ENCODE results near the gene TTC39A.

The TTC39A gene

GRCh38 chr1:51297401-51298321 is 32.7 kb downstream of the TTC39A start:
- DNase-seq (ENCODE audit: low read depth, low spot score): no peak

DNA sequence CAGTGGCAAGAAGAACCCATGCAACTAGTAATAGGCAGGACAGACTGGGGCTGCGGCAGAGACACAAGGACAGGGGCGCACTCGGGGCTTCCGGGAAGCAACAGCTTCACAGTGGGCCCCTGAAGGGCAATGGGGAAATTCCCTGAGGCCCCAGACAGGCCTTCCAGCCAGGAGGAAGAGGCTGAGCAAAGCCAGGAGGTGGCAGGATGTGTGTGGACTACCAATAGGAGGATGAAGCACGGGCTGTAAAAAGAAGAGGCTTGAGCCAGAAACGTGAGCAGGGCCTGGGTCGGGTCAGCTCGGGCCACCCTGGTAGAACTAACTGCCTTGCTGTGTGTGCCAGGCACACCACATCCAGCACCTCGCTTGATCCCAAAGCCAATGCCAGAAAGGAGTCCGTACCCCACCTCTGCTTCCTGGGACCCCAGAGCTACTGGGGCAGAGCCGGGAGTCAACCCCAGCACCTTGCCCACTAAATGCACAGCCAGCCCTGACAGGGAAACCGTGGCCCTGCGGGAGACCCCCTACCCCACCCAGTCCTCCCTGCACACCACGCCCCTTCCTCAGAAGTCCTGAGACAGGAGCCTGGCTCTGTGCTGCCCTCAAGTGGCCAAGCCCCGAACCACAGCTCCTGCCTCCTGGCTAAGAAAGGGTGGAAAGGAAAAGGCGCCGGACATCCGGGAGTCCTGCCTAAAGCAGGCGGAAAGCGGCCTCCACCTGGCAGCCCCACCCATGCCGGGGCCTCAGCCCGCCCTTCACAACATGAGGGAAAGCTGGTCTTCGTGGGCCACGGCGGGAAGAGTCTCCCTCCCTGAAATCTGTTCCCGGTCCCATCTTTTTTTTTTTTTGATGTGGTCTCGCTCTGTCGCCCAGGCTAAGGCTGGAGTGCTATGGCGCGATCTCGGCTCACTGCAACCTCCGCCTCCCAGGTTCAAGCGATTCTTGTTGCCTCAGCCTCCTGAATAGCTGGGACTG is 33.7 kb downstream of the TTC39A start:
- peak; percentile 61 for DNase-seq (ENCODE audit: low read depth, low spot score)

DNA sequence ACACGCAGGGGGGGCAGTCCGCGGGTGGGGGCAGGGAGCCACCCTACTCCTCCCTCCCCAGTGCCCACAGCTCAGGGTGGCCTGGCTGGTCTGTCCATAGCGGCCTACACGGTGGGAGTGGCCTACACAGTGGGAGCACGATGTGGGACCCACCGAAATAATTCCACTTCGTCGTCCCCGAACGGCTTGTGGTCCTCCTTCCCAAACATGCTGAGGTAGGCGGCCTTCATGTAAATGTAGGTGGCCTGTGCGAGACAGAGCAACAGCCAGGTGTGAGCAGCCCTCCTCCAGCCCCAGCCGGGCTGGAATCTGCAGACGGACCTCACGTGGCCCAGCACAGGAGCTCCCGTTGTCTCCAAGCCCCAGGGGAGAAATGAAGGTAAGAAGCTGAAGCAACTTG is 34.4 kb downstream of the TTC39A start:
- DNase-seq (ENCODE audit: low read depth, low spot score): no peak

DNA sequence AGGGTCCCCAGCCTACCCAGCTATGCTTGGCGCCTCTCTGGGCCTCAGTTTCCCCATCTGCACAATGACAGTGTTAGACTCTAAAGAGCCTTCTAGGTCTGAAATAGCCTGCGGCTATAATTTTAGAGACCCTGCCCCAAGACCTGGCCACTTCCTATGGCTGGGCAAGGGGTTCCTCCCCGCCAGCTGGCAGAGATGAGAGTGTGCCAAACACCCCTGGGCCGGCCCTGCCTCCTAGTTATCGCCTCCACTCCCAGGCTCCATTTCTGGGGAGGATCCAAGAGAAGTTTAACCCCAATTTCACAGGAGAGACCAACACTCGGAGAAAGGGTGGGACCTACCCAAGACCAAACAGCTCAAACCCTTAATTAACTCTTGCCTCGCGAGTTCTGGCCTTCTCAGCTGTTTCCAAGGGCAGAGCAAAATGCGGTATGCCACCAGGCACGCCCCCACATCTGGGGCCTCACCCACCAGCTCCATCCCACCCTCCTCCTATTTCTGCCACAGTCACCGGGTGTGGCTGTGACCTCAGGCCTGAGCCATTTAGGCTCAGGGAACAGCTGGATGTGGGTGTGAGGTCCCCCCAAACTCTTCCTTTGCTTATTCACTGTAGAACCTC is 35.7 kb downstream of the TTC39A start:
- no peak for DNase-seq (ENCODE audit: low read depth, low spot score)

- DNase-seq (ENCODE audit: low read depth, low spot score): no peak
Observed at GRCh38 chr1:51293898-51294515, 36.4 kb downstream of the TTC39A start.

DNA sequence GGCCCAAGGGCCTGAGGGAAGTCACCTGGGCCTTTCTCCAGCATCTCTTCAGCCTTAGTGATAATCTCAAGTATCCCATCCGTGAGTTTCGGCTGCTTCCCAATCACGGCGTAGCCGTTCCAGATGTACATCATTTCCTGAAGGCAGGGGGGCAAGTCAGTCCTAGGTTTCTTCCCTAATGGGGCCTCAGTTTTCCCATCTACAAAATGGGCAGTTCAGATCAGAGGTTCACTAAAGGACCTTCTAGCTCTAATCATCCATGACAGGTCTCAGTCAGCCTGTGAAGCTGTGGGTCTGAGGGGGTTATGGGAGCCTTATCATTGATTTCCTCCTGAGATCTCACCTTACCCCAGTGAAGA is 39.9 kb downstream of the TTC39A start:
- DNase-seq (ENCODE audit: low read depth, low spot score): no peak

DNA sequence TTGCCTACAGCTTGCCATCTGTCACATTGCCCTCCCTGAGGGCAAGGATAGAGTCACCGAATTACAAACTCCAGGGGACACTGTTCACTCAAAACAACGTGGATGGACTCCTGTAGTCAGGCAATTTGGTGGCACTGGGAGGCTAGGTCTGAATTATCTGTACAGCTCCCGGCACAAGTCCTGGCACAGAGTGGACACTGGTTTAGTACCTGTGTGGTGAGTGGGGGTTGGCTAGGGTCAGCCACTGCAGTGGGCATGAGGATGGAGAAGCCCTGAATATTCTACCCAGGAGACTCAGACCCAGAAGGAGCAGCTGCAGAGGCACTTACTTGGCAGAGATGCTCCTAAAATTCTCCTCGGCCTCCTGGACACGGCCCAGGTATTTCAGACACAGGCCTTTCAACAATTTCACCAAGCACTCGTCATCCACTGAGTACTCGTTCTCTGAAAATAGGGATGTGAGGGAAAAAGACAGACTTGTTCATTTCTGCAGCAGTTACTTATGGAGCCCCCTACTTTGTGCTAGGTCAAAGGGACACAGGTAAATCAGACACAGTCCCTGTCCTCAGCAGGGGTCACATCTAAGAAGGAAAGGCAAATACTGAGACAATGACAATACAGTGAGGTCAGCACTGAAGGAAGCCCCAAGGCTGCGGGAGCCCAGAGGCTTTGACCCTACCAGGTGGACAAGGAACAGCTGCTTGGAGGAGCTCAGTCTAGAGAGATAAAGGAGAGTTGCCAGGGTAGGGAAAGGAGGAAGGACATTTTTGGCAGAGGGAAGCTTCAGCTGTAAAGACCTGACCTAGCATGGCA is 40.5 kb downstream of the TTC39A start:
- no peak for DNase-seq (ENCODE audit: low read depth, low spot score)

- no peak for DNase-seq (ENCODE audit: low read depth, low spot score)
Observed at GRCh38 chr1:51288578-51288977, 41.8 kb downstream of the TTC39A start.

GRCh38 chr1:51287966-51288365 is 42.4 kb downstream of the TTC39A start:
- no peak for DNase-seq (ENCODE audit: low read depth, low spot score)

DNA sequence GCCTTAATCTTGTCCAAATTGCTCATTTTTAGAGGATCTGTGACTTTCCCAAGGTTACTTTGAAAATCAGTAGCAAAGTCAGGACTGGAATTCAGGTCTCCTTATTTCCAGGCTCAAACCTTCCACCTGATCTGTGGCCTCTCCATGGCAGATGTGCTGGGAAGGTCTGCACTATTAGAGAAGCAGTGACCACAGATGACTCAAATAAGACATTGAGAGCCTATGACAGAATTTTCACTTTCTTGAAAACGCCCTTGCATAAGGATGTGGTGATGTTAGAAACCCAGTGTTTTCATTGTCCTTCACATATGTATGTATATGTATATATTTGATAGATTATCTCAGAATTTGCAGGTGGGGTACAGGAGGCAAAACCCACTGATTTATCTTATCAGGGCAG is 45.3 kb downstream of the TTC39A start:
- DNase-seq (ENCODE audit: low read depth, low spot score): no peak

GRCh38 chr1:51284487-51284954 is 45.8 kb downstream of the TTC39A start:
- DNase-seq (ENCODE audit: low read depth, low spot score): no peak

DNA sequence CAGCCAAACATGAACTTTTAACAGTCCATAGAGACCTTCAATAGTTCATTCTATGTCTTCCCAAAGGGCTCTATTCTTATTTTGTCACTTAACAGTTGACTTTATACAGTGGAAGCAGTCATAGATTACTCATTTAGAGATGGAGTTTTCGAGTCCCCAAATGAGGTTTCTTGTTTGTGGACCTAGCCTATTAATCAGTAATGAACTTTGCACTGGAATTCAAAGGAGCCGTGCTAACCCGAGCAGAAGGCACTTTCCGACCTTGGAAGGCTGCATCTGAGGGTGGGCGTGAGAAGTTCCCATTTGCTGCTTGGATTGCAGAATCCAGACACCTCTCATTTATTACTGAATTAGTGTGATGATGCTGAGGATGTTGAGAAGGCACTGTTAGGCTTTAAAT is 46.4 kb downstream of the TTC39A start:
- no peak for DNase-seq (ENCODE audit: low read depth, low spot score)

DNA sequence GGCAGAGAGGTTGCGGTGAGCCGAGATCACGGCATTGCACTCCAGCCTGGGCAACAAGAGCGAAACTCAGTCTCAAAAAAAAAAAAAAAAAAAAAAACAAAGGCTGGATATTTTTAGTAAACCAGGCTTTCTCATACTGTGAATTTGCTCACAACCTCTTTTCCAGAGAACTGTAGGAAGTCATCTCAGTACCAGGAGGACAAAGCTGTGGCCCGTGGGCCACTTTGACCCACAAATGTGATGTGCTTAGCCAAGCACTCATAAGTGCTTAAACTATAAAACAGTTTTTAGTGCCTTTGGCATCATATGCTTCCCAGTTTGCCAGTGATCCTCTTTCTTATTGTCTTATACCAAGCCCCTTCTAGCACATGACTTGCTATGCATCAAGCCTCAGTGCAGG is 47.8 kb downstream of the TTC39A start:
- DNase-seq (ENCODE audit: low read depth, low spot score): no peak

- no peak for DNase-seq (ENCODE audit: low read depth, low spot score)
Observed at GRCh38 chr1:51281807-51282206, 48.6 kb downstream of the TTC39A start.

DNA sequence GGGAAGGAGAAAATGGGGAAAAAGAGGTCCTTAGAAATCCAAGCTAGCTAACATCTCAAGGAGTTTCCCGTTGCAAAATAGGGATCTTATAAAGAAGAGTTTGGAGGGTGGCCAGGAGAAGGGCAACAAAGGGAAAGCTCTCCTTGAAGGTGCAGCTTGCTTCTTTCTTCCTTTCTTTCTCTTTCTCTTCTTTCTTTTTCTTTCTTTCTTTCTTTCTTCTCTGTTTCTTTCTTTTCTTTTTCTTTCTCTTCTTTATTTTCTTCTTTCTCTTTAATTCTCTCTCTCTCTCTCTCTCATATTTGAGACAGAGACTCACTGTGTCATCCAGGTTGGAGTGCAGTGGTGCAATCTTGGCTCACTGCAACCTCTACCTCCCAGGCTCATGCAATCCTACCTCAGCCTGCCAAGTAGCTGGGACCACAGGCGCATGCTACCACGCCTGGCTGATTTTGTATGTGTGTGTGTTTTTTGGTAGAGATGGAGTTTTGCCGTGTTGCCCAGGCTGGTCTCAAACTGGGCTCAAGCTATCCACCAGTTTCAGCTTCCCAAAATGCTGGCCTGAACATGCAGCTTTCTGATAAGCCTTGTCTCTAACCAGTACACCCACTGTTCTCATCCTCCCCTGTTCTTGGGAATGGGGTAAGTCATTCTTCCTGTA is 49.9 kb downstream of the TTC39A start:
- DNase-seq (ENCODE audit: low read depth, low spot score): no peak

DNA sequence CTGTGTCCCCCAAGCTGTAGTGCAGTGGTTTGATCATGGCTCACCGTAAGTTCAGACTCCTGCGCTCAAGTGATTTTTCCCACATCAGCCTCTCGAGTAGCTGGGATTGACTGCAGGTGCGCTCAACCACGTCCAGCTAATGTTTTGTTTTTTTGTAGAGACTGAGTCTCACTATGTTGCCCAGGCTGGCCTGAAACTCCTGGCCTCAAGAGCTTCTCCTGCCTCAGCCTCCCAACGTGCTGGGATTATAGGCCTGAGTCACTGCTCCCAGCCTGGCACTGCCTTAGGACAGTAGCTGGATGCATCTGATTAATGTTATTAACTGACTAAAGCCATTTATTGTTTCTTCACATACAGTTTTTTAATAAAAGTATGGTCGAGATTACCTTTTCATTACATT is 54.1 kb downstream of the TTC39A start:
- DNase-seq (ENCODE audit: low read depth, low spot score): no peak

GRCh38 chr1:51274676-51275075 is 55.7 kb downstream of the TTC39A start:
- DNase-seq (ENCODE audit: low read depth, low spot score): no peak

GRCh38 chr1:51272916-51273315 is 57.4 kb downstream of the TTC39A start:
- DNase-seq (ENCODE audit: low read depth, low spot score): no peak

DNA sequence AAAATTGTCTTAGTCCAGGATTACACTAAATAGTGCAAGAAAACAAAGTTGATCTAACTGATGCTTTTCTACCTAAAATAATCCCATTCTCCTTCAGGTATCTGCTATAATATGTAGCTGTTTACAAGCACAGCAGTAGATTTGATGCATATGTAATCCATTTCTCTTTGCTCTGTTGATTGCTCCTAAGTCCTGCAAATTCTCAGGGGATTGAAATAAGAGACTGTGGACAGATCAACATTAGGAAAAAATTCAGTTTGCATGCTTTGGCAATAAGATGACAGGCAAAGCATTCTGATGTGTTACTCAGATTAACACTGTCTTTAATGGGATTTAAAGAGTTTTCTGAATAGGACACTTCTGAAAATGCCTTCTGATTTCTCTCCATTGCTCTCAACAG is 59.6 kb downstream of the TTC39A start:
- DNase-seq (ENCODE audit: low read depth, low spot score): no peak

DNA sequence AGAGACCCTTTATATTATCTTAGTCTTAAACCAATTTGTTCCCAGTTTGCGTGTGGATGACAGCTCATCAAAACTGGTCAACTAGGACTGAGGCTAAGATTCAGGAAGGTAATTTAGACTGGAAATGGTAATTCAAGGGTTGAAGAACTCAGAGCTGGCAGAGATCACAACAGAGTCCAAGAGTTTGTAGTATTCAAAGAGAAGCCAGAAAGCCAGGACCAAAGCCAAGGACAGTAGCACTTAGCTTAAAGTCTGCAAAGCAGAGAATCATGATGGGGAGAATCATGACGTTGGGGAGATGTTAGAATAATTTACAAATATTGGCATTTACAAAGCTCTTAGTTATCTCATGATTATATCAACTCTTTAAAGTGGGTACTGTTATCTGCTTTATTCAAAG is 61.7 kb downstream of the TTC39A start:
- no peak for DNase-seq (ENCODE audit: low read depth, low spot score)
